ENCODE measurements around the gene NAA16. TPM values are rescaled to one million over a fixed set of nuclear protein-coding genes. Genes with fewer than 3 reads are reported as not detected.
"Not testable (repeated sequence)": the region's sequence is repeated elsewhere in the genome, so short reads cannot be mapped to it uniquely, and the experiment has no call there.

The NAA16 gene
- total RNA-seq, 1 donor, result 56.4 TPM

DNA sequence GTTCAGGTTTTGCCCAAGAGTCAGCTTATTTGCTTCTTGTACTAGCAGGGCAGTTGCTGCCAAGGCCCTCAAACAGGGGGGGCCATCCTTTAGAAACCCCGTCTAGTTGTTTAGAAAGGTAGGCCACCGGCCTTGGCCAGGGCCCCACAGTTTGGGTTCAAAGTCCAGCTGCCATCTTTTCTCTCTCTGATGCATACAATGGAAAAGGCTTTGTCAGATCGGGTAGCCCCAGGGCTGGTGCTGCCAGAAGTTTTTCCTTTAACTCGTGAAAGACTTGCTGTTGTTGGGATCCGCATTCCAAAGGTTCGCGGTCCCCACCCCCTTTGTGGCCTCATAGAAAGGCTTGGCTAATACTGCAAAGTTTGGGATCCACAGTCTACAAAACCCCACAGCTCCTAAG lies 110.9 kb downstream of the NAA16 start:
- not testable (repeated sequence) for H3K9me3 ChIP-seq (ENCODE audit: low read depth, low read length); H3K4me3 ChIP-seq (ENCODE audit: low read length); H3K4me1 ChIP-seq (ENCODE audit: insufficient read depth, low read length)

DNA sequence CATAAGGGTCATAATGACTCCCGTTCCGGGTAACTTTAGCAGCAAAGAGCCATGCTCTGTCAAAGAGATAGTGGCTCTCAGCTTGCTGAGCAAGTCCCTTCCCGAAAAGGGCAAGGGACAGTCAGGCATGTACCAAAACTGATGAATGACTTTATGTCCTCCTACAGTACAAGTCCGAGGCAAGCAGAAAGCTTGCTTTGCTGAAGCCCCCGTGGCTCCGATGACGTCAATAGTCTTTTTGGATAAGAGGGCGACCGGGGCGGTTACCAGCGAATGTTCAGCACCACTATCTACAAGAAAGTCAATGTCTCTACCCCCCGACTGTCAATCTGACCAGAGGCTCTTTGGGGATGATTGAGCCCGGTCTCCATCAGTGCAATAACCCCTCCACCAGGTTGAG lies 112.2 kb downstream of the NAA16 start:
- not testable (repeated sequence) for H3K4me3 ChIP-seq (ENCODE audit: low read length)

More for the DNA sequence above, 110.9 kb downstream of the NAA16 start:
- H3K27me3 ChIP-seq (ENCODE audit: insufficient read depth, low read length), result not testable (repeated sequence)

DNA sequence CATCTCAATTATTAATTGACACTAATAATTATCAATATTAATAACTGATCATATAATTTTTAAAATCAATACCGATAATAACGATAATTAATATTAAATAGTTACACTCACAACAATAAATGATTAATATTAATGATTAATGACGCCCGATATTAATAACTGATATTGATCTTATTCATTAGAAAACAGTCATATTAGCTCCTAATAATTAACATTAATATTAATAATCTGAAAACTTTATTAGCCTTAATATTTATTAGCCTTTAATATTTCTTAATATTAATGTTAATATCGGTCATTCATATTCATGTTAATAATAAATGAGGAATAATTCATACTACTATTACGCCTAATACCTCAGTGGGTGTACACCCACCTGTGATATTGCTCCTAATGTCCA lies 113.6 kb downstream of the NAA16 start:
- H3K4me1 ChIP-seq (ENCODE audit: insufficient read depth, low read length), result peaks cover 12% of the 10 kb centered on the region
- H3K9me3 ChIP-seq (ENCODE audit: low read depth, low read length); H3K4me3 ChIP-seq (ENCODE audit: low read length); H3K27me3 ChIP-seq (ENCODE audit: insufficient read depth, low read length): not testable (repeated sequence)

More for the DNA sequence above, 112.2 kb downstream of the NAA16 start:
- not testable (repeated sequence) for H3K4me1 ChIP-seq (ENCODE audit: insufficient read depth, low read length); H3K9me3 ChIP-seq (ENCODE audit: low read depth, low read length); H3K27me3 ChIP-seq (ENCODE audit: insufficient read depth, low read length)

DNA sequence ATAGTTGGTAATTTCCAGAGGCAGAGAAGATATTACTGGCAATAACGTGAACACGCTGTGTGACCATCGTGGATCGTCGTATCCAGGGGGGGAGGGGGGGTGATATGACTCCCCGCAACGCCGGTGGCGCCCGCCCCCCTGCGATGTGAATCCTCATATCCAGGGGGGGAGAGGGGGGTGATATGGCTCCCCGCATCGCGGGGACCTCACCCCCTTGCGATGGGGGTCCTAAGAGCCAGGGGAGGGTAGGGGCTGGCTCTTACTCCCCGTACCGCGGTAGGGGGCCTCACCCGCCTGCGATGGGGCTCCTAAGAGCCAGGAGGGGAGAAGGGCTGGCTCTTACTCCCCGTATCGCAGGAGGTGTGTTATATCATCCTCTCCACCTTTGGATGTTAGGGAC lies 115.0 kb downstream of the NAA16 start:
- no peaks in the 10 kb centered on the region for H3K9me3 ChIP-seq (ENCODE audit: low read depth, low read length)
- H3K4me3 ChIP-seq (ENCODE audit: low read length), result no peak overlapping the region
- H3K4me1 ChIP-seq (ENCODE audit: insufficient read depth, low read length), result peaks cover 12% of the 10 kb centered on the region
- H3K27me3 ChIP-seq (ENCODE audit: insufficient read depth, low read length), result peaks cover 5% of the 10 kb centered on the region

Other genes with a start within 250 kb of the NAA16 start
- 5.8 TPM for gene WBP4, start 249.8 kb upstream of the NAA16 start, total RNA-seq
- 4.2 TPM for gene KBTBD6, start 178.5 kb upstream of the NAA16 start, total RNA-seq
- gene KBTBD7, start 116.7 kb upstream of the NAA16 start, total RNA-seq, result 3.9 TPM
- 33.4 TPM for gene MTRF1, start 47.7 kb upstream of the NAA16 start, total RNA-seq
- gene RGCC, start 146.3 kb downstream of the NAA16 start, total RNA-seq, result 68.3 TPM